ENCODE data around the gene NFE2L3. TPM values are rescaled to one million over a fixed set of nuclear protein-coding genes. Genes with fewer than 3 reads are reported as not detected.

The NFE2L3 gene
- total RNA-seq, 1 donor, result 0.18 TPM

DNA sequence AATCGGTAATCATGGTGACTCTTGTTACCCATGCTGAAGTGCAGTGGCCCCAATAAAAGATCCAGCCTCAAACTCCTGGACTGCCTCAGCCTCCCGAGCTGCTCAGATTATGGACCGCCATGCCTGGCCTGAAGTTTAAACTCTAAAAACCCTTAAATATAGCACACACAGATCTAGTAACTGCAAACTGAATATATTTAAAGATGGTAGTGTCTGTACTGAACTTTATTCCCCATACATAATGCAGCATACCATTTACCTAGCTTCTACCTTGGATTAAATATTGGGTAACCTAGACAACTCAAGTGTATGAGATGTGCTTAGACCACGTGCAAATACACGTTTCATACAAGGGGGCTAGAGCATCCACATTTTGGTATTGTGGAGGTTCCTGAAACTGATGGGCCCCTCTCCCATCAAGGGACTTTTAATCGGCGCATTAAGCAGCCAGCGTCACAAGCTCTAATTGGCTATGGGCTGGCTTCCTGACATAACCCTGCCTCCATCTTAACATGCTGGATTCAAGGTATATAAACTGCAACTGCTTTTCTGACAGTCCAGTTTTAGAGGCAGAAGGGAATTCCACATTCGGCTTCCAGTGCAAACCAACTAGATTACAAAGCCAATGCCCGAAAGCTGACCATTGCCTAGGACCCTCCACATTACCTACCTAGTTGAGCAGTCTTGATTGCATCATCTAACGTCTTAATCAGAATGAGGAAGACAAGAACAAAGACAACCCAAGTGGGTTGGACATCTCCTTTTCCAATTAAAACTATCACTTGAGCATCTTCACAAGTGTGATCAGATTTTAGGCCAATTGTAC lies 35.6 kb downstream of the NFE2L3 start:
- TF ChIP-seq, protein P1, sequence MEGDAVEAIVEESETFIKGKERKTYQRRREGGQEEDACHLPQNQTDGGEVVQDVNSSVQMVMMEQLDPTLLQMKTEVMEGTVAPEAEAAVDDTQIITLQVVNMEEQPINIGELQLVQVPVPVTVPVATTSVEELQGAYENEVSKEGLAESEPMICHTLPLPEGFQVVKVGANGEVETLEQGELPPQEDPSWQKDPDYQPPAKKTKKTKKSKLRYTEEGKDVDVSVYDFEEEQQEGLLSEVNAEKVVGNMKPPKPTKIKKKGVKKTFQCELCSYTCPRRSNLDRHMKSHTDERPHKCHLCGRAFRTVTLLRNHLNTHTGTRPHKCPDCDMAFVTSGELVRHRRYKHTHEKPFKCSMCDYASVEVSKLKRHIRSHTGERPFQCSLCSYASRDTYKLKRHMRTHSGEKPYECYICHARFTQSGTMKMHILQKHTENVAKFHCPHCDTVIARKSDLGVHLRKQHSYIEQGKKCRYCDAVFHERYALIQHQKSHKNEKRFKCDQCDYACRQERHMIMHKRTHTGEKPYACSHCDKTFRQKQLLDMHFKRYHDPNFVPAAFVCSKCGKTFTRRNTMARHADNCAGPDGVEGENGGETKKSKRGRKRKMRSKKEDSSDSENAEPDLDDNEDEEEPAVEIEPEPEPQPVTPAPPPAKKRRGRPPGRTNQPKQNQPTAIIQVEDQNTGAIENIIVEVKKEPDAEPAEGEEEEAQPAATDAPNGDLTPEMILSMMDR (IDR thresholded peaks at IDR 0.05; ENCODE audit: insufficient read depth, low read length), result no peak
- H3K4me3 ChIP-seq (ENCODE audit: low read depth, low read length), result no peak overlapping the region
- DNase-seq (ENCODE audit: low read depth), result no peak

DNA sequence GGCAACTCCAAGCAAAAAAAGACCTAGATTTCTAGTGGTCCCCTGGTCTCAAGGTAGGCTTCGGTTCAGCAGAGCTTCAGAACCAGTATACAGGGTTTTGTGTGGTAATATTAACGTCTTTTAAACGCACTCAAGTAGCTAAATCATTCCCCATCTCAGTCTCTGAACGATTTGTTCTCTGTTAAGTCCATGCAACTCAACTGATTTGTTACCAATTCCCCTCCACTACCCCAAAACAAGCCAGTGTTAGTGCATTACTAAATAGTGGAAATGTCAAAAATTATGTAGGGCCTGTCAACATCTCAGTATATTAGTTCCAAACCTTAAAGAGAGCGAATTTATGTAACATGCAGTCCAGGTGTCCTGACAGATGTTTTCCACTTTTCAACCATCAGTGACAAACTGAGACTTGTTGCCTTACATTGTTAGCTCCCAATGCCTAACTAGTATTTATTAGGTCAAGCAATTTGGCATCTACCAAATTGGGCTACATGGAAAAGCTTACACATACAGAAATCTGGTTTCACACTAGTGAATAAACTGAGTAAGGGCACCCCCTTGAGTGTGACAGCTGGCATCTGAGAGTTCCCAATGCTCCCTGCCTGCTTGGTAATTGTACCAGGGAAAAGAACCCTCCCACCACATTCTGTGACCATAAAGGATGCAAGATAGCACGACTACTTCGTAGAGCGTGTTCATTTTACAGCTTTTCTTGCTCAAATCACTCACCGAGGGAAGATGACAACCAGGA lies 36.4 kb downstream of the NFE2L3 start:
- TF ChIP-seq, protein P1 (IDR thresholded peaks at IDR 0.05; ENCODE audit: insufficient read depth, low read length), result no peak
- no peak overlapping the region for H3K4me3 ChIP-seq (ENCODE audit: low read depth, low read length)
- no peak for DNase-seq (ENCODE audit: low read depth)

DNA sequence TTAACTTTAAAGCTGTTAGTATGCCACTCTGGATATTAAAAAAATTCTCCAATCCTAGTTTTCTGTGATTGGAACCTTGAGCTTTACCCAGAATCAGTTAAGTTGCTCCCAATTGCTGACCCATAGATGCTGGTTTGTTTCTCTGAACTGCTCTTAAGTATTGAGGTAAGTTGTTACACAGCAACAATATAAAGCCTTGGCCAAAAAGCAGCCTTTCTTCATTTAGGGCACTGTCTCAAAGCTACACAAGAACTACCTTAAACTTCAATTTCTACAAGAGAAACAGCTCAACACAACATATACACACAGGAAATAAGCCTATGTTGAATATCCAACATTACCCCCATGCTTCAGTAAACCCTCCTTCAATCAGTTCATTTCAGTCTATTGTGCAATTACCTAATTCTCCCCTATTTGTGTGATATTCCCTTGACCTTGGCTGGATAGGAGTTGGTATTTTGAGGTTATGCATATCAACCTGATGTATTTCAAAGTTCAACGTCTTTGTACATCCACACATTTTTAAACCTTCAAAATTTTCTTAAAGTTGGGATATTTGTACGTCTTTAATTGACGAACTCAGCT lies 37.1 kb downstream of the NFE2L3 start:
- no peak for DNase-seq (ENCODE audit: low read depth)
- H3K4me3 ChIP-seq (ENCODE audit: low read depth, low read length), result no peak overlapping the region
- TF ChIP-seq, protein P1 (IDR thresholded peaks at IDR 0.05; ENCODE audit: insufficient read depth, low read length), result no peak

DNA sequence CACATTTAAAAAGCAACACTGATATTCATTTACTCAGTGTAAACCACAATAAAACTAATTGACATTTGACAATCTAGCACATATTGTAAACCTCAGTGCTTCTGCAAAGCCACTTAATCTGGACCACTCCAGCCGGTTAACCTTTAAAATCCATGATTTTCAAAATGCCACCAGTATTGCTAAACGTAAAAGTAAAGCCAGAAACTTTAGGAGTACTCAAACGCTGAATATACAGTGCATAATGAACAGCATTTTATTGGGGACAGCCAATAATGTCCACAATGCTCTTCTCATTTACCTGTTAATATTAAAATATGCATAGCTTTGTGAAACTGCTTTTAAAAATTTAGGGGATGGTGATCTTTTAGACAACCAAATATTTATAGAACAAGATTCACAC lies 37.7 kb downstream of the NFE2L3 start:
- H3K4me3 ChIP-seq (ENCODE audit: low read depth, low read length), result no peak overlapping the region
- TF ChIP-seq, protein P1 (IDR thresholded peaks at IDR 0.05; ENCODE audit: insufficient read depth, low read length), result no peak
- DNase-seq (ENCODE audit: low read depth), result no peak

DNA sequence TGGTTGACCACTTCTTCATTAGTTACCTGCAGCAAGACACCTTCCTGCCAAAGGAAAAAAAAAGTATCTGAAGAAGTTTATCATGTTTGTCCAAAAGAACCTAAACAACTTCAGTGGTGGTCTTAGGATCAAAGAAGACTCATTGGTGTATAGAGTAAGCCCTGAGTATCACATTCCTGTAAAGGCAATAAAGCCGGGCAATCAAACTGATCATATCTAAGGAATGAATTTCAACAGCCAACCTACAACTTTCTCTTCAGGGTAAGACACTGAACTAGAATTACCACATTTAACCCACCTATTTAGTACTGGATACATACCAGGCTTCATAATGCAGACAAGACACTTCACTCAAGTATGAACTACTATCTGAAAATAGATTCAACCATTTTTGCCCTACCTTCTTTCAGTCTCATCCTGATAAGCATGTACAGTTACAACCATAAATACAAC lies 38.4 kb downstream of the NFE2L3 start:
- H3K4me3 ChIP-seq (ENCODE audit: low read depth, low read length), result no peak overlapping the region
- no peak for DNase-seq (ENCODE audit: low read depth)
- TF ChIP-seq, protein P1 (IDR thresholded peaks at IDR 0.05; ENCODE audit: insufficient read depth, low read length), result no peak

DNA sequence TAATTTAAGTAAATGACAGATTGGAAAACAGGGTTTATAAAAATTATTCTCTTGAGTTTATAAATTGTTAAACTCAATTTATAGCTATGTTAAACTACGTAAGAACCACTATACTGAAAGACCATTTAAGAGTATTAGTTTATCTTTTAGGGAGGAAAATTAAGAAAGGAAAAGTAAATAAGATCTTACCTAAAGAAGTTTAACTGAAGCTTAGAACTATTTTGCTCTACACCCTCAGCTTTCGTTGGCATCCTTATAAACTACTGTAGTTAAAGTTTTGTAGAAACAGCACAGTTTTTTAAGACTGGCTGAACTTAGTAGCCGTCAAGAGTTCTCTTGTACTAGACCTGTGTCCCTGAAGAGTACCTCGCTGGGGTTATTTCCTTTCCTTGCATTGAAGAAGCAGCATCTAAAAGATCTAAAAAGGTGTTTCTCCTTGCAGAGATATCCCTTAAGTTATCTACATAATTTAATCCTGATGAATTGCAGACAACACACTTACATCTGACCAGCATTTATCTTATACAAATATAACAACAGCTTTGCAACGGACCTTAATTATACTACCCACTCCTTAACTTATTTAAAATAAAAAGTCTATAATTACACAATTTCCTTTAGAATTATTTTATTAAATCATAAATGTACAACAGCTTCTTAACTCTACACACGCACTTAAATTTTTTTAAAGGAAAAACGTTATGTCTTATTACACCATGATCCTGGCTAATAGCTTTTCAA lies 39.4 kb downstream of the NFE2L3 start:
- DNase-seq (ENCODE audit: low read depth), result no peak
- TF ChIP-seq, protein P1 (IDR thresholded peaks at IDR 0.05; ENCODE audit: insufficient read depth, low read length), result no peak
- no peak overlapping the region for H3K4me3 ChIP-seq (ENCODE audit: low read depth, low read length)

Data from fibroblast of the aortic adventitia (primary cell).